B cell (primary cell): ENCODE measurements around the gene SLC25A17.

Experiments
- CTCF ChIP-seq: fragments of 200-600 bp; IDR thresholded peaks from one replicate; pipeline ENCODE4 v1.8.0; 2022; ENCODE audit warnings: antibody characterized with exemption, mild to moderate bottlenecking
- EZH2 ChIP-seq: IDR thresholded peaks from 2 replicates; pipeline ENCODE4 v1.6.1; 2012; ENCODE audit warnings: borderline replicate concordance, low read depth, mild to moderate bottlenecking, moderate library complexity, low read length; ENCODE audit not compliant: insufficient read depth, poor library complexity, severe bottlenecking

GRCh38 chr22:40758390-40758789, 60.8 kb downstream of the SLC25A17 start:
- TF ChIP-seq CTCF (no peak), EZH2 (no peak)
